PC-3 (cell line): Measurements from ENCODE around the gene BSG.
"Not testable (repeated sequence)": the region's sequence is repeated elsewhere in the genome, so short reads cannot be mapped to it uniquely, and the experiment has no call there.

Experiments
- CTCF ChIP-seq: fragments of 300-600 bp; sonication (generic); conservative IDR thresholded peaks from 2 replicates; pipeline ENCODE4 v1.5.1; 2017; ENCODE audit warnings: antibody characterized with exemption, low read depth, mild to moderate bottlenecking, low read length
- EZH2 ChIP-seq: fragments of 300-600 bp; sonication (generic); IDR thresholded peaks from one replicate; pipeline ENCODE4 v1.6.1; 2017; ENCODE audit warnings: antibody characterized with exemption, mild to moderate bottlenecking, low read length; ENCODE audit not compliant: unreplicated experiment
- EZH2phosphoT487 ChIP-seq: fragments of 300-600 bp; sonication (generic); IDR thresholded peaks from 2 replicates; pipeline ENCODE4 v1.6.1; 2018; ENCODE audit warnings: mild to moderate bottlenecking, antibody characterized with exemption, low read length, borderline replicate concordance

GRCh38 chr19:629515-629914, 57.1 kb downstream of the BSG start:
- not testable (repeated sequence) for TF ChIP-seq EZH2, CTCF, EZH2phosphoT487
